Tibial nerve (tissue), 3 donors: ENCODE measurements around the gene C16orf95.

ENCODE experiments used
- CTCF ChIP-seq, 5 experiments: fragments of 200-600 bp in 3 of 5; fragments of 450-650 bp in 2 of 5; sonication (generic) in 3 of 5; IDR thresholded peaks; one replicate each; pipeline ENCODE4 v1.5.1; 2016 to 2019; ENCODE audit warnings: antibody characterized with exemption in 5 of 5, mild to moderate bottlenecking in 3 of 5, moderate library complexity in 2 of 5
- POLR2A ChIP-seq, 2 donors: fragments of 450-650 bp; IDR thresholded peaks; one replicate each; pipeline ENCODE4 v1.6.1; 2017; ENCODE audit warnings: antibody characterized with exemption in 2 of 2, mild to moderate bottlenecking in 2 of 2, moderate library complexity in 2 of 2

GRCh38 chr16:87350681-87351319, 33.6 kb upstream of the C16orf95 start:
- no peak for TF ChIP-seq POLR2A (IDR thresholded peaks at IDR 0.05)
- TF ChIP-seq CTCF (IDR thresholded peaks at IDR 0.05): no peak
